Endodermal cell (in vitro differentiated cells): ENCODE measurements around the gene EXOC1L. TPM values are rescaled to one million over a fixed set of nuclear protein-coding genes. Genes with fewer than 3 reads are reported as not detected.
A peak's percentile ranks its signal among the peaks of the same experiment; 100 is the strongest.

ENCODE experiments used
- DNase-seq: peaks from one replicate; pipeline ENCODE4 v3.0.0-alpha.2; 2017
- H3K27ac ChIP-seq: 2 replicates; pipeline ENCODE4 v1.5.1; 2013; ENCODE audit warnings: mild to moderate bottlenecking, low read depth, low read length, moderate library complexity
- H3K27me3 ChIP-seq: 2 replicates; pipeline ENCODE4 v1.6.1; 2013; ENCODE audit warnings: mild to moderate bottlenecking, low read length, moderate library complexity; ENCODE audit not compliant: insufficient read depth, control insufficient read depth, poor library complexity, severe bottlenecking
- H3K36me3 ChIP-seq: 2 replicates; pipeline ENCODE4 v1.7.0; 2013; ENCODE audit warnings: mild to moderate bottlenecking, low read length, moderate library complexity; ENCODE audit not compliant: control insufficient read depth, insufficient read depth
- H3K4me1 ChIP-seq: one replicate; pipeline ENCODE4 v1.7.0; 2013; ENCODE audit warnings: low read length; ENCODE audit not compliant: control insufficient read depth, insufficient read depth
- H3K4me3 ChIP-seq: 2 replicates; pipeline ENCODE4 v1.5.1; 2013; ENCODE audit warnings: mild to moderate bottlenecking, low read length, moderate library complexity
- H3K9ac ChIP-seq: 2 replicates; pipeline ENCODE4 v1.6.1; 2013; ENCODE audit warnings: mild to moderate bottlenecking, low read length, moderate library complexity; ENCODE audit not compliant: poor library complexity, severe bottlenecking; ENCODE audit errors: extremely low read depth
- H3K9me3 ChIP-seq: 2 replicates; pipeline ENCODE4 v1.6.1; 2013; ENCODE audit warnings: mild to moderate bottlenecking, low read length, moderate library complexity; ENCODE audit not compliant: control insufficient read depth
- H3K27ac Mint-ChIP-seq: 2 replicates; pipeline ENCODE4 v1.8.0; 2020; ENCODE audit warnings: mixed read lengths
- H3K27me3 Mint-ChIP-seq: 2 replicates; pipeline ENCODE4 v1.8.0; 2021; ENCODE audit warnings: mild to moderate bottlenecking, mixed read lengths; ENCODE audit not compliant: insufficient read depth
- H3K36me3 Mint-ChIP-seq: 2 replicates; pipeline ENCODE4 v1.8.0; 2020; ENCODE audit warnings: low read depth, mixed read lengths
- H3K4me1 Mint-ChIP-seq: 2 replicates; pipeline ENCODE4 v1.8.0; 2020; ENCODE audit warnings: mixed read lengths
- H3K4me3 Mint-ChIP-seq: 2 replicates; pipeline ENCODE4 v1.8.0; 2020; ENCODE audit warnings: mild to moderate bottlenecking, moderate library complexity, mixed read lengths
- H3K9me3 Mint-ChIP-seq: 2 replicates; pipeline ENCODE4 v1.8.0; 2020; ENCODE audit warnings: mild to moderate bottlenecking, mixed read lengths
- WGBS, 2 experiments: methylation state at CpG; one replicate each; pipeline versions ENCODE4 v1.1.5 to v1.1.7; 2013; ENCODE audit warnings: missing lambda C conversion rate in 2 of 2, mixed read lengths in 1 of 2; ENCODE audit not compliant: insufficient coverage in 1 of 2, insufficient read length in 1 of 2; 5-methylcytosine and 5-hydroxymethylcytosine counted together
- total RNA-seq, 2 donors: library from RNA; stranded (reverse); fragmentation: NEBNext Ultra II Directional in 1 of 2; extraction: Animal tissue kit (Norgen Biotek cat#: 25700) in 1 of 2; gene quantifications; 2 replicates in 1 of 2; 3 replicates in 1 of 2; pipeline ENCODE4 v1.2.1, GENCODE V29; 2021
- TF ChIP-seq, protein P1 (sequence below): fragments of 200-600 bp; sonication (generic); conservative IDR thresholded peaks from 2 replicates; pipeline ENCODE4 v1.5.0; 2021; ENCODE audit warnings: antibody characterized with exemption, mild to moderate bottlenecking

The EXOC1L gene
- total RNA-seq, 2 donors from 2014 or later: not detected

DNA sequence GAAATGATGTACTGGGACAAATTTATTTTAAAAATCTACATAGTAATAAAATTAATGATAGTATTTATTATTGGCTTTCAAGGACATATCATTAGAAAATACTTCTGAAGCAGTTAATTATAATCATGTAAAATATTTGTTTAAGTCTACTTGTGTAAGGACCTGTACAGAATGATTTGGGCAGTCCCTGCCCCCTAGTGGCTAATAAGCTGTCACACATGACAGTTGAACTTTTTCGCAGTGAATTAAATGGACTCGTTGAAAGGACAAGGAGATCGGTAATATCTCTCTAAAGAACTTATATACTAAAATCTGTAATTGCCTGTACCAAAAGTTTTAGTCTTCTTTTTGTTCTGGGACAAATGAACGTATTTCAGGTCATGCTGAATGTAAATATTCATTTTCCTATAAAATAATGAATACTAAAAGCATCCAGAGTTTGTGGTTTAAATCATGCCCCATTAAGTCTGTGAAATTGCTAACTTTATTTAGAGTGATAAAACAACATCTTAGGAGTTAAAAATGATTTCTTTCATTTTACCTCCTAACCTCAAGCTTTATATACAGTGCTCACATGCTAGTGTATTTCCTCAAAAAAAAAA is 47.5 kb downstream of the EXOC1L start:
- no peaks in the 10 kb centered on the region for H3K27me3 ChIP-seq
- no peak for DNase-seq
- no peaks in the 10 kb centered on the region for H3K4me1 Mint-ChIP-seq
- H3K4me3 Mint-ChIP-seq: no peak overlapping the region
- peaks cover 57% of the 10 kb centered on the region for H3K36me3 ChIP-seq
- H3K27ac Mint-ChIP-seq: no peak overlapping the region
- peaks cover 32% of the 10 kb centered on the region for H3K36me3 Mint-ChIP-seq
- TF ChIP-seq, protein P1, sequence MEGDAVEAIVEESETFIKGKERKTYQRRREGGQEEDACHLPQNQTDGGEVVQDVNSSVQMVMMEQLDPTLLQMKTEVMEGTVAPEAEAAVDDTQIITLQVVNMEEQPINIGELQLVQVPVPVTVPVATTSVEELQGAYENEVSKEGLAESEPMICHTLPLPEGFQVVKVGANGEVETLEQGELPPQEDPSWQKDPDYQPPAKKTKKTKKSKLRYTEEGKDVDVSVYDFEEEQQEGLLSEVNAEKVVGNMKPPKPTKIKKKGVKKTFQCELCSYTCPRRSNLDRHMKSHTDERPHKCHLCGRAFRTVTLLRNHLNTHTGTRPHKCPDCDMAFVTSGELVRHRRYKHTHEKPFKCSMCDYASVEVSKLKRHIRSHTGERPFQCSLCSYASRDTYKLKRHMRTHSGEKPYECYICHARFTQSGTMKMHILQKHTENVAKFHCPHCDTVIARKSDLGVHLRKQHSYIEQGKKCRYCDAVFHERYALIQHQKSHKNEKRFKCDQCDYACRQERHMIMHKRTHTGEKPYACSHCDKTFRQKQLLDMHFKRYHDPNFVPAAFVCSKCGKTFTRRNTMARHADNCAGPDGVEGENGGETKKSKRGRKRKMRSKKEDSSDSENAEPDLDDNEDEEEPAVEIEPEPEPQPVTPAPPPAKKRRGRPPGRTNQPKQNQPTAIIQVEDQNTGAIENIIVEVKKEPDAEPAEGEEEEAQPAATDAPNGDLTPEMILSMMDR: peak; percentile 98
- 62 to 80% methylated on average over 1 to 3 of the region's 4 CpGs for WGBS, 2 experiments
- H3K9ac ChIP-seq: no peak overlapping the region
- H3K4me1 ChIP-seq: no peaks in the 10 kb centered on the region
- no peak overlapping the region for H3K27ac ChIP-seq
- H3K4me3 ChIP-seq: no peak overlapping the region
- H3K9me3 ChIP-seq: no peaks in the 10 kb centered on the region
- no peaks in the 10 kb centered on the region for H3K27me3 Mint-ChIP-seq
- no peaks in the 10 kb centered on the region for H3K9me3 Mint-ChIP-seq

DNA sequence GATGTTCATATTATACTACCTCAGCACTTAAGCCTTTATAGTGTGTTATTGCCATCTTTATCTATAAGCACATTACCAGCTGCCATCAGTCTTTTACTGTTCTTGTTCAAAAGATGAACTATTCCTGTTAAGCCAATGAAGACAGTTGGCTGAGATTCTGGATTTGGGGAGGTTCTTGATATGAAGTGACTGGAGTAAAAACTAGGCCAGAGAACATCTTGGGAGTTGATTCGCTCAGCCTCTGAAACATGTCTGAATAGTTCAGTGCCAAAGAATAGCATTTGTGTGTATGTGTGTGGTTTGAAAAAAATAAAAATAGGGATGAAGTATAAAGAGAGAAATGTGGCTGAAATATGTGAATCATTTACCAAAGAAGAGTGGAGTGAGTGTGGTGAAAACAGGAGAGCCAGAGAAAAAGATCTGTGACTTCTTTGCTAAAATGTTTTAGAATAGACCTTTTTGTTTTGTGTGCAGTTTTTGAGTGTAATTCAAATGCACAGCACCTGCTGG is 49.0 kb downstream of the EXOC1L start:
- H3K27ac Mint-ChIP-seq: no peak overlapping the region

DNA sequence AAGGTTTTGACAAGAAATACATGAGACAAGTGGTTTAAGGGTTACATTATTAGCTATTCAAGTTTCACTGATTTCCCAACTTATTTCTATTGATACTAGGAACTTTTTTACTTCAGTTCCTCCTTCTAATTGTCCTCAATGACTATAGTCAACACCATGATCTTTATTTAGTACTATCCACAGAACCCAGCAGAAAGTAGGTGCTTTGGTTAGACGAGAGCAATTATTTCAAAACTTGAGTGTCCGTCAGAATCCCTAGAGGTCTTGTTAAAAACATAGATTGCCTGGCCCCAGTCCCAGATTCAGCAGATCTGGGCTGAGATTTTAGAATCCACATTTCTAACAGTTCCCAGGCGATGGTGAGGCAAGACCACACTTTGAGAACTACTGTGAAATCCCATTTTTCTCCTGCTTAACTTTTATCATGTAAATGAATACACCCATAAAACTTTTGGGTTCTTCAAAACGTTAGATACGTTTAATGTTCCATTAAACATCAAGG is 51.8 kb downstream of the EXOC1L start:
- Histone ChIP-seq H3K36me3 (peaks cover 50% of the 10 kb centered on the region), H3K9me3 (no peaks in the 10 kb centered on the region), H3K9ac (no peak overlapping the region), H3K4me1 (no peaks in the 10 kb centered on the region), H3K27me3 (no peaks in the 10 kb centered on the region), H3K4me3 (no peak overlapping the region), H3K27ac (no peak overlapping the region)
- TF ChIP-seq, protein P1: no peak
- no peak for DNase-seq
- 91% methylated on average over 5 of the region's 5 CpGs for WGBS, 2 experiments
- H3K9me3 Mint-ChIP-seq: no peaks in the 10 kb centered on the region
- H3K4me3 Mint-ChIP-seq: no peak overlapping the region
- H3K4me1 Mint-ChIP-seq: no peaks in the 10 kb centered on the region
- no peak overlapping the region for H3K27ac Mint-ChIP-seq
- H3K36me3 Mint-ChIP-seq: peaks cover 30% of the 10 kb centered on the region
- H3K27me3 Mint-ChIP-seq: no peaks in the 10 kb centered on the region

More for the DNA sequence above, 49.0 kb downstream of the EXOC1L start:
- no peak overlapping the region for H3K4me3 ChIP-seq
- DNase-seq: no peak
- no peaks in the 10 kb centered on the region for H3K9me3 ChIP-seq
- peaks cover 56% of the 10 kb centered on the region for H3K36me3 ChIP-seq
- Mint-ChIP-seq H3K4me1 (no peaks in the 10 kb centered on the region), H3K27me3 (no peaks in the 10 kb centered on the region), H3K4me3 (no peak overlapping the region), H3K9me3 (no peaks in the 10 kb centered on the region), H3K36me3 (peaks cover 33% of the 10 kb centered on the region)
- H3K27ac ChIP-seq: no peak overlapping the region
- TF ChIP-seq, protein P1: no peak
- no peak overlapping the region for H3K9ac ChIP-seq
- no peaks in the 10 kb centered on the region for H3K27me3 ChIP-seq
- no peaks in the 10 kb centered on the region for H3K4me1 ChIP-seq
- 94% methylated on average over 1 of the region's 1 CpG; no CpG with 5 or more reads in 1 of the 2 experiments for WGBS, 2 experiments
